ENCODE data around the gene DOK1.

The DOK1 gene

GRCh38 chr2:74571058-74571457 lies 16.5 kb downstream of the DOK1 start:
- DNase-seq (ENCODE audit: low read depth) = no peak

DNA sequence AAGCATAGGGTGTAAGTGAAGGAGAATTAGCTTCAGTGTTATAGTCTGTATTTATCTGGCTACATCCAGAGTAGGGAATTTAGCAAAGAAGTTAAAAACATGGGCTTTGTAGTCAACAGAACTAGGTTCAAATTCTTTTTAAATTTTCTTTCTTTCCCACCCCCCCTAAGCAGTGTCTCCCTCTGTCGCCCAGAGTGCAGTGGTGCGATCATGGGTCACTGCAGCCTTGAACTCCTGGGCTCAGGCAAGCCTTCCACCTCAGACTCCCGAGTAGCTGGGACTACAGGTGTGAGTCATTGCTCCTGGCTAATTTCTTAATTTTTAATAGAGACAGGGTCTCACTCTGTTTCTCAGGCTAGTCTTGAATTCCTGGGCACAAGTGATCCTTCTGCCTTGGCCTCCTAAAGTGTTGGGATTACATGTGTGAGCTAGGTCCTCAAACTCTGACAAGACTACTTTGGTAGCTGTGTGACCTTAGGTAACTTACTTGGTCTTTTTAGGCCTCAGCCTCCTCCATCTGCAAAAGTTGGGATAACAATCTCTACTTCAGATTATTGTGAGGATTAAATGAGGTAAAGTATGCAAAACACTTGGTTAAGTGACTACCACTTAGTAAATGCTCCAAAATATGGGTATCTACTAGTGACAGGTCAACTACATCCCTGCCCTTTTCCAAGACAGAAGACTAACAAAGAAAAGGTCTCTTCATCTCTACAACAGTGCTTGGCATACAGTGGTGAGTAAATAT lies 17.8 kb downstream of the DOK1 start:
- no peak for DNase-seq (ENCODE audit: low read depth)

GRCh38 chr2:74573747-74574562 lies 19.4 kb downstream of the DOK1 start:
- DNase-seq (ENCODE audit: low read depth) = no peak

GRCh38 chr2:74575320-74575719 lies 20.8 kb downstream of the DOK1 start:
- no peak for DNase-seq (ENCODE audit: low read depth)

DNA sequence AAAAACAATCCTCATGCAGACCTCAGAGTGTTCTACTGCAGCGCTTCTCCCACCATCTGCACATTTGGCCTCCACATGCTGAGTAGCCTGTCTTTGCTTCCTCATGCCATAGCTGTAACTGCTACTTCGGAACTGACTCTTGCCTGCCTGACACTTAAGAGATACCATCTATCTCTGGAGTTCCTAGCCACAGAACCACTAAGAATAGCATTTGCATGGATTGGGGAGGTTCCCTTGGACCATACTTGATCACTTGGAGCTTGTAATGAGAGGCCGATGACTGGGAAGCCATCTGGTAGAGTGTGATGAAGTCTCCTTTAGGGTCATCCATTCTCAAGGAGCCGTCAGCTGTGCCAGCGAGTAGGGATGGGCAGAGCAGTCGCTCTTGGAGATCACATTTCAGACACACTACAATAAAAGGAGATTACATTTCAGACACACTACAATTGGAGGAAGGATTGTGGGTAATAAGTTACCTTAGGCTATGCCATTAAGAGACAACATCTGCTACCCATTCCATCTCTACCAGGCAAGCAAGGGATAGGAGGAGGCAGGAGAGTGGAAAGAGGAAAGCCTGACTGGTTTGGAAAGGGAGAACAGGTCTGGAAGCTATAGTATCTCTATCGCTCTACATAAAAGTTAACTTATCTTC lies 21.8 kb downstream of the DOK1 start:
- DNase-seq (ENCODE audit: low read depth) = no peak

GRCh38 chr2:74576863-74577229 lies 22.3 kb downstream of the DOK1 start:
- DNase-seq (ENCODE audit: low read depth) = no peak

DNA sequence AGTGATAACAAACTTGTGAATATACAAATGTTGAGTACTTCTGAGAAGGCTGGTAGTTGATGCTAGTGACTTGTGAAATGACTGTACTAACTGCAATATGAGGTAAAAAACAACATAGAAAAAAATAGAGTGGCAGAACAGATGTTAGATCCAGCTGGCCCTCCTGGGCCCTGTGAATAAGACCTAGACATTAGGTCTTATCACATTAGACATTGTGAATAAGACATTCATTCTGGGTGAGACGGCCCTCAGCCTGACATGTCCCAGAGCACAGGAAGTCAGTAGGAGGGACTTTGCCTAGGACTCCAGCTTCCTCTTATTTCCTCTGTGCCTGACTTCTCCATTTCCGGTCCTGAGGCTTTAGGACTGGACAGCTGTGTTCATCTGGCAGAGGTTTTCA lies 22.9 kb downstream of the DOK1 start:
- no peak for DNase-seq (ENCODE audit: low read depth)

DNA sequence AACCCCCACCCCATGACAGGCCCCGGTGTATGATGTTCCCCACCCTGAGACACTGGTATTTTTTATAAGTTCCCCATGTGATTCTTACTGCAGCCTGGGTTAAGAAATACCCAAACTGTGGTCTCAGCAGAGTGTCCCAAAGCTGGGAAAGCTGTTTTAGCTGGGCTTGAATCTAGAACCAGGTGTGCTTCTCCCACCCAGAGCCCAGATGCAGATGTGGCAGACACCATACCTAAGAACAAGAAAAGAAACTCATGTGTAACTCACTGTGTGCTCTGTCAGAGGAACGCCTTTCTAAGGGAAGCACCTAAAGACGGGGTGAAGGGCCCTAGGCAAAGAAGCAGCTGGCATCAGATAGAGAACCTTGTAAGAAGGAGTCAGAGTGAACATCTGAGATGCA lies 23.9 kb downstream of the DOK1 start:
- DNase-seq (ENCODE audit: low read depth) = no peak

- DNase-seq (ENCODE audit: low read depth) = no peak
Observed at GRCh38 chr2:74581463-74581862, 26.9 kb downstream of the DOK1 start.

DNA sequence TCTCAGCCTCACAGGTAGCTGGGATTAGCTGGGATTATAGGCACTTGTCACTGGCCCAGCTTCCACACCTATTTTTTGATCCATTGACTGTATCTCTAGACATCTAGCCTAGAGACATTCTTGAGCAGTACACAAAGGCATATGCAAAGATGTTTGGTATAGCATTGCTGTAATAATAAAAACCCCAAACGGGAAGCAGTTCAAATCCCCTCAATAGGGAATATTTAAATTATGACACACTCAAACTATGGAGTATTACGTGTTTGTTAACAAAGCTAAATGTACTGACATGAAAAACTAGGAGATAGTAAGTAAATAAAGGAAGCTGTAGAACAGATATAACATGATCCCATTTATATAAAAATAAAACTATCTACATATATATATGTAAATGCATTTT lies 27.7 kb downstream of the DOK1 start:
- DNase-seq (ENCODE audit: low read depth) = no peak

DNA sequence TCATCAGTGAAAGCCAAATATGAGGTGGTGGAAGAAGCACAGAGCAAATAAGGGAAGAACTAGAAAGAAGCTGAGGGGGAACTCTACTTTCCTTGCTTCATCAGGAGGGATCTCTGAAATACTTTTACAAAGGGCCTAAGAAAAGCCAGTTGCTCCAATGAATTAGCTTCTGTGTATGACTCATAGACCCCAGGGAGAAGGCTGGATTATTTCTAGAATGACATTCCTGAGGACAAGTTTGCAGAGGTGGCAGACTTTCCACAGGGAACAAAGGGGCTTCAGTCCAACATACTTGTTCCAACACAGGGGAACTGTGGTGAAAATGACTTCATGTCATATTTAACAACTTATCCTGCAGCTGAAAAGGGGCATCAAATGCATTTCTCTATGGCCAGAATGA lies 29.0 kb downstream of the DOK1 start:
- DNase-seq (ENCODE audit: low read depth) = no peak

GRCh38 chr2:74584088-74584645 lies 29.6 kb downstream of the DOK1 start:
- no peak for DNase-seq (ENCODE audit: low read depth)

- DNase-seq (ENCODE audit: low read depth) = no peak
Observed at GRCh38 chr2:74585406-74586185, 31.1 kb downstream of the DOK1 start.

DNA sequence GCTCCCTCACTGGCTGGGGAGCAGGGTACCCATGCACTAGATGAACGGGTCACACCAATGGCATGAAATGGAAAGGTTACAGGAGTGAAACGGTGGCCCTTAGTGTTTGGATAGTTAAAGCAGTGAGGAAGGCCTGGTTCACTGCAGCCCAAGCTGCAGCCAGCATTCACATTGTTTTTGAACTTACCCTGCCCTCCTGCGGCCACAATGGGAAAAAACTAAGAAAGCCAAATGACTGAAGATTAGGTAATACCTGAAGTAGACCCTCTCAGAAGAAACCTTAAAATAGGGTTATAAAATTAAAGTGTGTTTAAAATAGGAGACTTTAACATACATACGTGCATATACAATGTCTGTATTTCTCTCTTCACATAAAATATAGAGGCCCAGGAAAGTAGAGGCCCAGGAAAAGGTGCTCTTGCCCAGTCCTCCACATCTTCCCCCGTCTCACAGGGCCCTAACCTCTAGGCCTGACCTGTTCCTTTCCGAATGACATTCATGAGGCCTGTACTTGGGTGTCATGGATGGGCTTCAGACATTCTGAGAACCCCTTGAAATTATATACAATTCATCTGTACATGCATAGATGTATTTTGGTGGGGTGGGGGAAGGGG lies 33.3 kb downstream of the DOK1 start:
- DNase-seq (ENCODE audit: low read depth) = no peak

DNA sequence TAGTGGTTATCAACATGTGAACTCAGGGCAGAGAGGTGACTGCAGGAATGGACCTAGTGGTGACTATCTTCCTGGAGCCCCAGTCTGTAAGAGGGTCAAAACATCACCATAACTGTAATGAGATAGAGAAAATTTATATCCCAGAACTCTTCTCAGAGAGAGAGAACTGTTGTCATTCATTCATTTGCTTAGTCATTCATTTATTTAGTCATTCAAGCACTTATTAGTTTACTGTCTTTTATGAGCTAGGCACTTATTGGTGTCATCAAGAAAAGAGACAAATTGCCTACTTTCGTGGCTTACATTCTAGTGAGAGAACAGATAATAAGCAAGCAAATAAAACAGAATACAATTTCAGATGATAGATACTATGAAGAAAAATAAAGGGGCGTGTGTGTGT lies 34.1 kb downstream of the DOK1 start:
- DNase-seq (ENCODE audit: low read depth) = no peak

GRCh38 chr2:74593826-74594772 lies 39.6 kb downstream of the DOK1 start:
- no peak for DNase-seq (ENCODE audit: low read depth)

DNA sequence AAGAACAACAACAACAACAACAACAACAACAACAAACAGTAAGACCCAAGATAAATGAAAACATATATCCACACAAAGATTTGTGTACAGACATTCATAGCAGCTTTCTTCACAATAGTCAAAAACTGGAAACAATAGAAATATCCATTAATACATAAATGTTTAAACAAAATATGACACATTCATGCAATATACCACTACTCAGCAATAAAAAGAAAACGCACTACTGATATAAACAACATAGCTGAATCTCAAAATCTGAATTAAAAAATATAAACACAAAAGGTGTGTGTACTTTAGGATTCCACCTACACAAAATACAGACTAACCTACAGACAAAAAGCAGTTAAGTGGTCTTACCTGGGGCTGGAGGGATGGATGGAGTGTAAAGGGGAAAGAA lies 42.1 kb downstream of the DOK1 start:
- DNase-seq (ENCODE audit: low read depth) = no peak

- no peak for DNase-seq (ENCODE audit: low read depth)
Observed at GRCh38 chr2:74597410-74597809, 42.9 kb downstream of the DOK1 start.

DNA sequence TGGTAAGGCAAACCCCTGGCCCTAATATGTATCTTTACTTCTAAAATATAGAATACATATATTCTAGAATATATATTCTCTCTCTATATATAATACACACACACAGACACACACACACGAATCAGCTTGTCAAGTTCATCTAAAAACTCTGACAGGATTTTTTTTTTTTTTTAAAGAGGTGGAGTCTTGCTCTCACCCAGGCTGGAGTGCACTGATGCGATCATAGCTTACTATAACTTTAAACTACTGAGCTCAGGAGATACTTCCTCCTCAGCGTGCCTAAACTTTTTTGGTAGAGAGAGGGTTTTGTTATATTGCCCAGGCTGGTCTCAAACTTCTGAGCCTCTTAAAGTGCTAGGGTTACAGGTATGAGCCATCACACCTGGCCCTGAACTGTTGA lies 45.2 kb downstream of the DOK1 start:
- DNase-seq (ENCODE audit: low read depth) = no peak

DNA sequence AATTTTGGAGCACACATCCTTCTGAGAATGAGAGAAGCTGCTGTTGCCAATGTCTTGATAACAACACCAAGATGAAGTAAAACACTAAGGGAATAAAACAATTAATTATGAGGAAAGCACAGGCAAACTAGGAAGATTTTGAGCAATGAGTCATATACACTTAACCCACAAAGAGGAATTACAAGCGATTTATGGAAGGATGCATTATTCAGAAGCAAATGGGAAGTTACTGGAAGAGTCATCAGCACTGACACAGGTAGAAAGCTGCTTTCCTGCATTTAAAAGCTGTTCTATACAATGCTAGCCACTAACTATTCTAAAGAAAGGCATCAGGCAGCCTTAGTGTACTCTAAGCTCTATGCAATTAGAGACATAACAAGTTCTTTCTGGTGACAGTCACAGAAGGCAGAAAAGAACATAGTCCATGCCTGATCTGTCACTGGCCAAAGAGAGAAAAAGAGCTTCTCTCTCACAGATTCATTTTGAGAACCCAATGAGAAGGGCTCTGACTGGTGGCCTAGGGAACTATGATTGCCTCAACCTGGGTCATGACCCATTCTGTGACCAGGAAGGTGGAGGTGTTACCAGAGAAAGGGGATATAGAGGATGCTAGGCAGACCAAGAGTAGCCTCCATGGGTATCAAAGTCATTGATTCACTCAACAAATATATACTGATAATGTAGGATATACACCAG lies 48.2 kb downstream of the DOK1 start:
- DNase-seq (ENCODE audit: low read depth) = no peak
